CD4-positive, alpha-beta T cell (primary cell): Measurements from ENCODE around the gene GCDH. TPM values are rescaled to one million over a fixed set of nuclear protein-coding genes. Genes with fewer than 3 reads are reported as not detected.

Source experiments
- ATAC-seq: fragments of 200-7000 bp; cut with Tn5 transposase; one replicate; pipeline ENCODE4 v1.10.0; 2022; ENCODE audit warnings: mild to moderate bottlenecking; ENCODE audit not compliant: poor library complexity
- CTCF ChIA-PET: fragments of 350-600 bp; sonication (Branson Sonifier 250); formaldehyde crosslinking; loops from one replicate; lab custom pipeline; 2021; ENCODE audit warnings: antibody characterized with exemption, inconsistent platforms; lab: Charles Lee
- POLR2A ChIA-PET: fragments of 350-600 bp; sonication (Branson Sonifier 250); formaldehyde crosslinking; loops from one replicate; lab custom pipeline; 2021; ENCODE audit warnings: antibody characterized with exemption, inconsistent platforms; lab: Charles Lee
- DNase-seq, 14 experiments: peaks; one replicate each; pipeline ENCODE4 v3.0.0-alpha.2; 2013 to 2020; ENCODE audit warnings: mixed read lengths in 2 of 14
- H3K27ac ChIP-seq, 2 donors: one replicate each; pipeline versions ENCODE4 v1.5.1 to v1.7.0; 2013; ENCODE audit warnings: low read length in 2 of 2, low read depth in 1 of 2, mild to moderate bottlenecking in 1 of 2
- H3K27me3 ChIP-seq, 2 experiments: 1 replicate in 1 of 2; 2 replicates in 1 of 2; pipeline versions ENCODE4 v1.6.1 to v1.7.0; 2013; ENCODE audit warnings: low read length in 2 of 2, control low read depth in 1 of 2, mild to moderate bottlenecking in 1 of 2, moderate library complexity in 1 of 2; ENCODE audit not compliant: insufficient read depth in 2 of 2, control insufficient read depth in 1 of 2
- H3K36me3 ChIP-seq: one replicate; pipeline ENCODE4 v1.6.1; 2013; ENCODE audit warnings: low read length, control low read depth; ENCODE audit not compliant: insufficient read depth
- H3K4me1 ChIP-seq: one replicate; pipeline ENCODE4 v1.6.1; 2013; ENCODE audit warnings: low read length, control low read depth; ENCODE audit not compliant: insufficient read depth
- H3K4me3 ChIP-seq: one replicate; pipeline ENCODE4 v1.5.1; 2013; ENCODE audit warnings: mild to moderate bottlenecking, low read length, moderate library complexity
- H3K9me3 ChIP-seq, 2 experiments: 1 replicate in 1 of 2; 2 replicates in 1 of 2; pipeline versions ENCODE4 v1.6.1 to v1.7.0; 2013; ENCODE audit warnings: low read length in 2 of 2, mild to moderate bottlenecking in 2 of 2, control low read depth in 1 of 2, moderate library complexity in 1 of 2; ENCODE audit not compliant: control insufficient read depth in 1 of 2, insufficient read depth in 1 of 2
- H3K27ac Mint-ChIP-seq: one replicate; pipeline ENCODE4 v1.8.0; 2020; ENCODE audit warnings: mixed read lengths
- H3K27me3 Mint-ChIP-seq: one replicate; pipeline ENCODE4 v1.8.0; 2021; ENCODE audit warnings: mixed read lengths
- H3K36me3 Mint-ChIP-seq: one replicate; pipeline ENCODE4 v1.8.0; 2021; ENCODE audit warnings: low read depth, mixed read lengths
- H3K4me1 Mint-ChIP-seq: one replicate; pipeline ENCODE4 v1.8.0; 2021; ENCODE audit warnings: low read depth, mixed read lengths
- H3K4me3 Mint-ChIP-seq: one replicate; pipeline ENCODE4 v1.8.0; 2020; ENCODE audit warnings: mild to moderate bottlenecking, mixed read lengths
- H3K9me3 Mint-ChIP-seq: one replicate; pipeline ENCODE4 v1.8.0; 2020; ENCODE audit warnings: mixed read lengths
- intact Hi-C, 2 experiments: fragments of 100-400 bp; cut with DNase I in 1 of 2; cut with micrococcal nuclease in 1 of 2; formaldehyde crosslinking; loops; one replicate each; pipeline versions ENCODE4 v1.15.1 to v1.9.0; 2023 to 2025; cut with DNase I, micrococcal nuclease
- total RNA-seq, 174 experiments: library from RNA in 2 of 174; stranded (reverse) in 2 of 174; gene quantifications; one replicate each; pipeline ENCODE4 v1.2.3 and lab custom pipeline; 2021 to 2026
- TF ChIP-seq, protein P1 (sequence below): fragments of 200-600 bp; IDR thresholded peaks from one replicate; pipeline ENCODE4 v1.8.0; 2022; ENCODE audit warnings: antibody characterized with exemption, mild to moderate bottlenecking

Gene GCDH
- total RNA-seq, 2 experiments from 2014 or later = 39.2 to 42.1 TPM

DNA sequence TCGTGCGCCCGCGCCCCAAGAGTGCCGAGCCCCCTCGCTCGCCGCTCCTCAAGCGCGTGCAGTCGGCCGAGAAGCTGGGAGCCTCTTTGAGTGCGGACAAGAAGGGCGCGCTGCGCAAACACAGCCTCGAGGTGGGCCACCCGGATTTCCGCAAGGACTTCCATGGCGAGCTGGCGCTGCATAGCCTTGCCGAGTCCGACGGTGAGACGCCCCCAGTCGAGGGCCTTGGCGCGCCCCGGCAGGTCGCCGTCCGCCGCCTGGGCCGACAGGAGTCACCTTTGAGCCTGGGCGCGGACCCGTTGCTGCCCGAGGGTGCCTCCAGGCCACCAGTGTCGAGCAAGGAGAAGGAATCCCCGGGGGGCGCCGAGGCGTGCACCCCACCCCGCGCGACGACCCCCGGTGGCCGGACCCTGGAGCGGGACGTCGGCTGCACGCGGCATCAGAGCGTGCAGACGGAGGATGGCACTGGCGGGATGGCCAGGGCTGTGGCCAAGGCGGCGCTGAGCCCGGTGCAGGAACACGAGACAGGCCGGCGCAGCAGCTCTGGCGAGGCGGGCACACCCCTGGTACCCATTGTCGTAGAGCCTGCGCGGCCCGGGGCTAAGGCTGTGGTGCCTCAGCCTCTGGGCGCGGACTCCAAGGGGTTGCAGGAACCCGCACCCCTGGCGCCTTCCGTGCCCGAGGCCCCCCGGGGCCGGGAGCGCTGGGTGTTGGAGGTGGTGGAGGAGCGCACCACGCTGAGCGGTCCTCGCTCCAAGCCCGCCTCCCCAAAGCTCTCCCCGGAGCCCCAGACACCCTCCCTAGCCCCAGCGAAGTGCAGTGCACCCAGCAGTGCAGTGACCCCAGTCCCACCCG lies 16.8 kb upstream of the GCDH start:
- POLR2A ChIA-PET = interaction anchor here (1.6 kb wide), 1 partner anchor 11 kb away, joined by 7 read pairs; no protein-coding TSS in a partner anchor
- CTCF ChIA-PET = no interaction called here
- peaks cover 29% of the 10 kb centered on the region for H3K36me3 ChIP-seq

DNA sequence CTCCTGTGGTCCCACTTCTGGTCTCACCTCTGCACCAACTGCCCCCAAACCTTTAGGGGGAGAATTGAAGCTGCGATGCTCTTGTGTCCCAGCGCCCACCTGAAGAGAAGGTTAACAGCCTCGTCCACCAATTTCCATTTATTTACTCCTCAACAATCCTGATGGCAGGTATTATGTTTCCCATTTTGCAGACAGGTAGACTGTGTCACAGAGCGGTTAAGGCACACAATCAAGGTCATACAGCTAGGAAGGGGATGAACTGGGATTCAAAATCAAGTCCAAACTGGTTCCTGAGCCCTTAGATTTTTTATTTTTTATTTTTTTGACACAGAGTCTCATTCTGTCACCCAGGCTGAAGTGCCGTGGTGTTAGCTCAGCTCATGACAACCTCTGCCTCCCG lies 15.9 kb upstream of the GCDH start:
- POLR2A ChIA-PET = interaction anchor here (1.1 kb wide), 1 partner anchor 16 kb away, joined by 3 read pairs; the partner anchor contains the start of gene GCDH
- H3K36me3 Mint-ChIP-seq = peaks cover 51% of the 10 kb centered on the region

More for the DNA sequence above, 16.8 kb upstream of the GCDH start:
- intact Hi-C loops = no loop called here
- no peaks in the 10 kb centered on the region for H3K4me1 ChIP-seq
- no peak overlapping the region for H3K27ac ChIP-seq
- H3K9me3 ChIP-seq = peaks cover 0 to 19% of the 10 kb centered on the region in 2 experiments
- Mint-ChIP-seq H3K4me3 (no peak overlapping the region), H3K27ac (no peak overlapping the region), H3K4me1 (peaks cover 6% of the 10 kb centered on the region), H3K9me3 (peaks cover 5% of the 10 kb centered on the region), H3K36me3 (peaks cover 51% of the 10 kb centered on the region), H3K27me3 (no peaks in the 10 kb centered on the region)
- DNase-seq (peak in 1 of 14 experiments; percentile 39), ATAC-seq (no peak)
- no peak overlapping the region for H3K4me3 ChIP-seq
- no peaks in the 10 kb centered on the region for H3K27me3 ChIP-seq
- TF ChIP-seq, protein P1, sequence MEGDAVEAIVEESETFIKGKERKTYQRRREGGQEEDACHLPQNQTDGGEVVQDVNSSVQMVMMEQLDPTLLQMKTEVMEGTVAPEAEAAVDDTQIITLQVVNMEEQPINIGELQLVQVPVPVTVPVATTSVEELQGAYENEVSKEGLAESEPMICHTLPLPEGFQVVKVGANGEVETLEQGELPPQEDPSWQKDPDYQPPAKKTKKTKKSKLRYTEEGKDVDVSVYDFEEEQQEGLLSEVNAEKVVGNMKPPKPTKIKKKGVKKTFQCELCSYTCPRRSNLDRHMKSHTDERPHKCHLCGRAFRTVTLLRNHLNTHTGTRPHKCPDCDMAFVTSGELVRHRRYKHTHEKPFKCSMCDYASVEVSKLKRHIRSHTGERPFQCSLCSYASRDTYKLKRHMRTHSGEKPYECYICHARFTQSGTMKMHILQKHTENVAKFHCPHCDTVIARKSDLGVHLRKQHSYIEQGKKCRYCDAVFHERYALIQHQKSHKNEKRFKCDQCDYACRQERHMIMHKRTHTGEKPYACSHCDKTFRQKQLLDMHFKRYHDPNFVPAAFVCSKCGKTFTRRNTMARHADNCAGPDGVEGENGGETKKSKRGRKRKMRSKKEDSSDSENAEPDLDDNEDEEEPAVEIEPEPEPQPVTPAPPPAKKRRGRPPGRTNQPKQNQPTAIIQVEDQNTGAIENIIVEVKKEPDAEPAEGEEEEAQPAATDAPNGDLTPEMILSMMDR = no peak

DNA sequence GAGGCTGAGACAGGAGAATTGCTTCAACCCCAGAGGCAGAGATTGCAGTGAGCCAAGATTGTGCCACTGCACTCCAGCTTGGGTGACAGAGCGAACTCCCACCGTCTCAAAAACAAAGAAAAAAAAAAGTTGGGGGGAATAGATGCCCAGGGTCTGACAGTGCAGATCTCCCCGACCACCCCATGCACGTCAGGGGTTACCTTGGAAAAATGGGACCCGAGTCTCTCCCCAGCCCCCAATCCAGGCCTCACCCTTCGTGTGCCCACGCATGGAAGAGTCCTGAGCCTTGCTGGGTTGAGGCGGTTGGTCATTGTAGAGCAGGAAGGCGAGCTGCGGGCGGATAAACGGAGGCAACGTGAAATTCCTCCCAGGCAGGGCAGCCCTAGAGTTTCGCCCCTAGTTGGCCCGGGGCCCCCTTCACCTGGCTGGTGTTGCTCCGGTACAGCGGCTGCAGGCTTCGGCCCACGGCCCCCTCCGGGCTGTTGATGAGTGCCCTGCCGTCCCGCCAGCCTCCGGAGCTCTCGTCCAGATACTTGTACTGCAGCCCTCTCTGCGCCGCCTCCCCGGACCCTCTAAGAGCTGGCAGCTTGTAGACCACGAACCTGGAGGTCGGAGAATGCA lies 10.3 kb upstream of the GCDH start:
- Histone ChIP-seq H3K36me3 (peaks cover 21% of the 10 kb centered on the region), H3K4me1 (peaks cover 46% of the 10 kb centered on the region), H3K27ac (peak overlapping the region; percentile 46 to 58), H3K9me3 (peaks cover 10 to 26% of the 10 kb centered on the region in 2 experiments), H3K4me3 (peak overlapping the region; percentile 89), H3K27me3 (no peaks in the 10 kb centered on the region)
- intact Hi-C loops = no loop called here
- H3K4me3 Mint-ChIP-seq = peak overlapping the region; percentile 89
- H3K4me1 Mint-ChIP-seq = peaks cover 22% of the 10 kb centered on the region
- TF ChIP-seq, protein P1 = no peak
- ATAC-seq (no peak), DNase-seq (peak in 1 of 14 experiments; percentile 33)
- H3K27ac Mint-ChIP-seq = peak overlapping the region; percentile 86
- ChIA-PET POLR2A (interaction anchor here (1.2 to 2.5 kb wide), 3 partner anchors 9 to 89 kb away, joined by 4 to 13 read pairs (median 4); partner anchors contain the start of genes GCDH and JUNB), CTCF (interaction anchor here (0.9 to 1.3 kb wide), 3 partner anchors 10 to 84 kb away, joined by 4 to 5 read pairs (median 5); partner anchors contain the start of gene GCDH)
- H3K36me3 Mint-ChIP-seq = peaks cover 28% of the 10 kb centered on the region
- no peaks in the 10 kb centered on the region for H3K9me3 Mint-ChIP-seq
- no peaks in the 10 kb centered on the region for H3K27me3 Mint-ChIP-seq

More for the DNA sequence above, 15.9 kb upstream of the GCDH start:
- Mint-ChIP-seq H3K4me1 (peaks cover 8% of the 10 kb centered on the region), H3K27me3 (no peaks in the 10 kb centered on the region), H3K27ac (no peak overlapping the region), H3K4me3 (no peak overlapping the region), H3K9me3 (peaks cover 5% of the 10 kb centered on the region)
- Histone ChIP-seq H3K9me3 (peaks cover 0 to 19% of the 10 kb centered on the region in 2 experiments), H3K36me3 (peaks cover 29% of the 10 kb centered on the region), H3K4me3 (no peak overlapping the region), H3K27ac (no peak overlapping the region), H3K4me1 (peaks cover 7% of the 10 kb centered on the region), H3K27me3 (no peaks in the 10 kb centered on the region)
- TF ChIP-seq, protein P1 = no peak
- intact Hi-C loops = no loop called here
- no peak for DNase-seq
- CTCF ChIA-PET = interaction anchor here (0.6 kb wide), 1 partner anchor 158 kb away, joined by 3 read pairs; no protein-coding TSS in a partner anchor
- no peak for ATAC-seq
